ENCODE data around the gene NSUN2. TPM values are rescaled to one million over a fixed set of nuclear protein-coding genes. Genes with fewer than 3 reads are reported as not detected.
"Not testable (repeated sequence)": the region's sequence is repeated elsewhere in the genome, so short reads cannot be mapped to it uniquely, and the experiment has no call there.

Gene NSUN2
- total and polyA plus RNA-seq, 2 donors = 36.6 to 42.8 TPM

DNA sequence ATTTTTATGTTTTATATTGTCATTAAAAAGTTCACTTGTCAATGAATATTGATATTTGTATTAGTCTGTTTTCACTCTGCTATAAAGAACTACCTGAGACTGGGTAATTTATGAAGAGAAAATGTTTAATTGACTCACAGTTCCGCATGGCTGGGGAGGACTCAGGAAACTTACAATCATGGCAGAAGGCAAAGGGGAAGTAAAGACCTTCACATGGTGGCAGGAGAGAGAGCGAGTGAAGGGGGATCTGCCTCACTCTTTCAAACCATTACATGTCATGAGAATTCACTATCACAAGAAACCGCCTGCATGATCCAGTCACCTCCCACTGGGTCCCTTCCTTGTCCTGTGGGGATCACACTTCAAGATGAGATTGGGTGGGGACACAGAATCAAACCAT is 27.8 kb upstream of the NSUN2 start:
- H3K4me1 ChIP-seq (ENCODE audit: insufficient read depth) = no peaks in the 10 kb centered on the region
- no peak for DNase-seq (ENCODE audit: extremely low spot score)
- whole genome bisulfite sequencing = 98% methylated on average over 3 of the region's 3 CpGs
- no peak overlapping the region for H3K27ac ChIP-seq (ENCODE audit: low read depth)
- peaks cover 4% of the 10 kb centered on the region for H3K36me3 ChIP-seq (ENCODE audit: insufficient read depth)
- no peak overlapping the region for H3K4me3 ChIP-seq (ENCODE audit: low read depth, low read length)

DNA sequence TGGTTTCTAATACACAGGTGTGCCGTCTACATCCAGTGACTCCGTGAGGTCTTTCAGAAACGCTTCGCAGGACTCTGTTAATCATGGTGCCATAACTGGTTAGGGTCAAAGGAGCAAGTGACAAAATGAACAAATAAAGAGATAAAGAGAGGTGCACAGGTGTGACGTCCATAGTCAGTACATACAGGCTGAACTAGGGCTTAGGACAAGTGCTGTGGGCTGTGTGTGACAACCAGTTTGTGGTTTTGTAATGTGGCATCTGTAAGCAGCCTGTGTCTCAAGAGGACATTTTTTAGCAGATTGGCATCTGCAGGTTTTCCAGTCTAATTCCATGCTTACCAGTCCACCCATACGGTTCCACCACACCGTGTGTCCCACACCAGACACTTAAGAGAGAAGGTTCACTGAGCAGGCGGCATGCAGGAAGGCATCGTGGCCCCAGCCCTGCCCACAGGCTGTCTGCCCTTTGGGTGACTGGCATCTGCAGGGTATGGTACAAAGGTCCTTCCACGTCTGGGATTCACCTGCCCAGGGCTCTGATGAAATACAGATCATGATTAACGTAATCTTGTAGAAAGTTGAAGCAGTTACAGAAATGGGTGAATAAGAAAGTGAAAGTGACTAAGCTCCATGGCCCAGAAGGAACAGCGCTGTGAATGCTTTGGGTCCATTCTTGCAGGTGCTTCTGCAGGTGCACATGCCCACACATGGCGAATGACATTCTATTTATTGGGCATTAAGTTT is 27.3 kb upstream of the NSUN2 start:
- 94% methylated on average over 13 of the region's 13 CpGs for WGBS
- Histone ChIP-seq H3K36me3 (ENCODE audit: insufficient read depth) (peaks cover 4% of the 10 kb centered on the region), H3K4me1 (ENCODE audit: insufficient read depth) (no peaks in the 10 kb centered on the region), H3K27ac (ENCODE audit: low read depth) (no peak overlapping the region), H3K4me3 (ENCODE audit: low read depth, low read length) (no peak overlapping the region)
- no peak for DNase-seq (ENCODE audit: extremely low spot score)

DNA sequence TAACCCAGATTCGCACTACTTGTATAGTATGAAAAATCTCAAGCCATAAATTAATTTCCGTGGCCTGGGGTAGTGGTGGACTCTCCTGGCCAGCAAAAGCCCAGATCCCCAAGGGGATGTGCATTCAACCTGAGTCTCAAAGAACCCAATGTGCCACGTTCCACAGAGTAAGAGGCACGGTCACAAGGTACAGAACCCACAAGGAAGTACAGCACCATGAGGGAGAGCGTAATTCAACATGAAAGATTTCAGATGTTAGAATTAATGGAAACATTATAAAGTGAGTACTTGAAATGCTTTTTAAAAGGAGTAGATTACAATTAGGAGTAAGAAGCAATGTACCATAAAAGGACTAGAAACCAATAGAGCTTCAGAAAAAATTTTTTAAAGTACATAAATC is 23.8 kb upstream of the NSUN2 start:
- Histone ChIP-seq H3K4me1 (ENCODE audit: insufficient read depth) (no peaks in the 10 kb centered on the region), H3K27ac (ENCODE audit: low read depth) (no peak overlapping the region), H3K36me3 (ENCODE audit: insufficient read depth) (peaks cover 4% of the 10 kb centered on the region), H3K4me3 (ENCODE audit: low read depth, low read length) (no peak overlapping the region)
- WGBS = 97% methylated on average over 5 of the region's 5 CpGs
- no peak for DNase-seq (ENCODE audit: extremely low spot score)

DNA sequence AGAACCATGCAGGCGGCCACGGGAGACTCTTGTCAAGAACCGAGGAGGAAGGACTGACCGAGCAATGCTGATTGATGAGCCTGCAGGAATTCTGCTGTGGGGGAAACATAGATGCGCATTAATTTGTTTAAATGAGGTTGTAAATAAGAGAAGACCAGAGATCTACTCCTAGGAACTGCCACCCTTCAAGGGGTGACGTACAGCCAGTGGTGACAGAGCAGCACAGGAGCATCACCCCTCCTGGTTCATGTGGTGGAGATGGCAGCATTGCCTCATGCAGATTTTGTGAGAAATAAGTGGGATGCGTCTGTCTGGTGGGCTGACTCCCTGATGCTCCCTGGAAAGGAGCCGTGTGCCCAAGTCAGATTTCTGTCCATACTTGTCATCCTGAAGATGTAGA is 22.6 kb upstream of the NSUN2 start:
- 98% methylated on average over 8 of the region's 8 CpGs for WGBS
- Histone ChIP-seq H3K4me3 (ENCODE audit: low read depth, low read length) (no peak overlapping the region), H3K4me1 (ENCODE audit: insufficient read depth) (no peaks in the 10 kb centered on the region), H3K36me3 (ENCODE audit: insufficient read depth) (peaks cover 4% of the 10 kb centered on the region), H3K27ac (ENCODE audit: low read depth) (no peak overlapping the region)
- DNase-seq (ENCODE audit: extremely low spot score) = no peak

DNA sequence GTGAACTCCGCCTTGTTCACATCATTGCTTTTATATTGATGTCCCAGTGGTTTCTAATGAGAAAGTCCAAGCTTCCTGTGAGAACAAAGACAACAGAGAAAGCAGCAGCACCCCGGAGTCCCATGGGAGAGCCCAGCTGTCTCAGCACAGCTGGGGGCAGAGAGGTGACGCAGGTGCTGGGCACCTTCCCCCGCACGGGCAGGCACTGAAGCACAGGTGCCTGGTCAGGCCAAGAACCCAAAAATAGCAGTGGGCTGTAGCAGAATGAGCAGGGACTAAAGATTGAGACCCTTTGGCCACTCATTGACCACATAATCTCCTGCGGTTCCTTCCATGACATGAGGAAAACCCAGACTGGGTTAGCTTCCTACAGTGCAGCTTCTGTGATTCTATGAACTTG is 19.2 kb upstream of the NSUN2 start:
- no peak for DNase-seq (ENCODE audit: extremely low spot score)
- no peak overlapping the region for H3K4me3 ChIP-seq (ENCODE audit: low read depth, low read length)
- 93% methylated on average over 6 of the region's 6 CpGs for whole genome bisulfite sequencing
- no peak overlapping the region for H3K27ac ChIP-seq (ENCODE audit: low read depth)
- H3K4me1 ChIP-seq (ENCODE audit: insufficient read depth) = no peaks in the 10 kb centered on the region
- no peaks in the 10 kb centered on the region for H3K36me3 ChIP-seq (ENCODE audit: insufficient read depth)

DNA sequence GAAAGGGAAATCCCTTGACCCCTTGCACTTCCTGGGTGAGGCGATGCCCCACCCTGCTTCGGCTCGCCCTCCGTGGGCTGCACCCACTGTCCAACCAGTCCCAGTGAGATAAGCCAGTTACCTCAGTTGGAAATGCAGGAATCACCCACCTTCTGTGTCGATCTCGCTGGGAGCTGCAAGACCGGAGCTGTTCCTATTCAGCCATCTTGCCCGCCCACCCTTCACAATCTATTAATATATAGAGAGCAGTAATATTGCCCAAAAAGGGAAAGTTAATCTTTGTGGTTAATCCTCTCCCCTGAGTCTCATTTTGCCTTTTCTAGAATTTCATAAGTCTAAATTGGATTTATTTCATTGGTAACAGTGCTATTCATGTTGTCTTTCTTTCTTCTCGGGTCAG is 16.8 kb upstream of the NSUN2 start:
- Histone ChIP-seq H3K4me3 (ENCODE audit: low read depth, low read length) (no peak overlapping the region), H3K4me1 (ENCODE audit: insufficient read depth) (no peaks in the 10 kb centered on the region), H3K36me3 (ENCODE audit: insufficient read depth) (no peaks in the 10 kb centered on the region), H3K27ac (ENCODE audit: low read depth) (no peak overlapping the region)
- 96% methylated on average over 9 of the region's 9 CpGs for WGBS
- DNase-seq (ENCODE audit: extremely low spot score) = no peak

DNA sequence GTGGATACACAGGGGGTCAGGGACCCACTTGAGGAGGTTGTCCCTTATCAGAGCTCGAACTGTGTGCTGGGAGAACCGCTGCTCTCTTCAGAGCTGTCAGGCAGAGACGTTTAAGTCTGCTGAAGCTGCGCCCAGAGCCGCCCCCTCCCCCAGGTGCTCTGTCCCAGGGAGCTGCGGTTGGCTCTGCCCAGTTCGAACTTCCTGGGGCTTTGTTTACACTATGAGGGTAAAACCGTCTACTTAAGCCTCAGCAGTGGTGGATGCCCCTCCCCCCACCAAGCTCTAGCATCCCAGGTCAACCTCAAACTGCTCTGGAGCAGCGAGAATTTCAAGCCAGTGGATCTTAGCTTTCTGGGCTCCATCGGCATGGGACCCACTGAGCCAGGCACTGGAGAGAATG is 16.3 kb upstream of the NSUN2 start:
- Histone ChIP-seq H3K36me3 (ENCODE audit: insufficient read depth) (no peaks in the 10 kb centered on the region), H3K4me1 (ENCODE audit: insufficient read depth) (no peaks in the 10 kb centered on the region), H3K4me3 (ENCODE audit: low read depth, low read length) (no peak overlapping the region), H3K27ac (ENCODE audit: low read depth) (no peak overlapping the region)
- WGBS = 57% methylated on average over 10 of the region's 10 CpGs
- DNase-seq (ENCODE audit: extremely low spot score) = no peak

DNA sequence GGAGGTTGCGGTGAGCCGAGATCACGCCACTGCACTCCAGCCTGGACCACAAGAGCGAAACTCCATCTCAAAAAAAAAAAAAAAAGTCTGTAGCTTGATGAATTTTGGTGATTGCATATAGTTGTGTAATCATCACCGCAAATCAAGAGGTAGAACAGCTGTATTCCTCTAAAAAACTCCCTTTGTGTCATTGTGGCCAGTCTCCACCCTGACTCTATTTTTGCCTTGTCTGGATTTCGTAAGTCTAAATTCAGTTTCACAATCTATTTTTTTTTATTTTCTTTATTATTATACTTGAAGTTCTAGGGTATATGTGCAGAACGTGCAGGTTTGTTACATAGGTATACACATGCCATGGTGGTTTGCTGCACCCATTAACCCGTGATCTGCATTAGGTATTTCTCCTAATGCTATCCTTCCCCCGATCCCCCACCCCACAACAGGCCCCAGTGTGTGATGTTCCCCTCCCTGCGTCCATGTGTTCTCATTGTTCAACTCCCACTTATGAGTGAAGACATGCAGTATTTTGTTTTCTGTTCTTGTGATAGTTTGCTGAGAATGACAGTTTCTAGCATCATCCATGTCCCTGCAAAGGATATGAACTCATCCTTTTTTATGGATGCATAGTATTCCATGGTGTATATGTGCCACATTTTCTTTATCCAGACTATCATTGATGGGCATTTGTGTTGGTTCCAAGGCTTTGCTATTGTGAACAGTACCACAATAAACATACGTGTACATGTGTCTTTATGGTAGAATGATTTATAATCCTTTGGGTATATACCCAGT is 12.9 kb upstream of the NSUN2 start:
- H3K36me3 ChIP-seq (ENCODE audit: insufficient read depth); H3K4me3 ChIP-seq (ENCODE audit: low read depth, low read length); DNase-seq (ENCODE audit: extremely low spot score); H3K27ac ChIP-seq (ENCODE audit: low read depth); H3K4me1 ChIP-seq (ENCODE audit: insufficient read depth): not testable (repeated sequence)
- 94% methylated on average over 11 of the region's 11 CpGs for WGBS

DNA sequence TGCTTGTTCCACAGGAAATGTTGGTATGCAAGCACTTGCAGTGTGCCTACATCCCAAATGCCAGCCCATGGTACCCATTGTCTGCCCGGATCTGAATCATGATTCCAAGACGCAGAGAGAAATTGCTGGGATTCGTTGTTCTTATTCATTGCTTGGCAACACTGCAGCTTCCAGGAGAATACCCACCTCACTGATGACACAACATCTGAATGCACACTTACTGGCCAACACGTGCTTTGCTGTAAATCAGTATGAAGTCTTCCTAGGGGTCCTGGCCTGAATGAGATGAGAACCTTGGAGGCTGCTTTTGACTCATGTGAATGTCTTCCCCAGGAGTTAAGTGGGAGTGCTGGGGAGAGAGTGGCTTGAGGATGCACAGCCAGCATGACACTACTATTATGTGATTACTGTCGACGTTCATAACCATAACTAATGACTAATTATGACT is 12.0 kb upstream of the NSUN2 start:
- DNase-seq (ENCODE audit: extremely low spot score) = no peak
- no peaks in the 10 kb centered on the region for H3K36me3 ChIP-seq (ENCODE audit: insufficient read depth)
- 94% methylated on average over 6 of the region's 6 CpGs for WGBS
- H3K4me3 ChIP-seq (ENCODE audit: low read depth, low read length) = no peak overlapping the region
- no peak overlapping the region for H3K27ac ChIP-seq (ENCODE audit: low read depth)
- no peaks in the 10 kb centered on the region for H3K4me1 ChIP-seq (ENCODE audit: insufficient read depth)

DNA sequence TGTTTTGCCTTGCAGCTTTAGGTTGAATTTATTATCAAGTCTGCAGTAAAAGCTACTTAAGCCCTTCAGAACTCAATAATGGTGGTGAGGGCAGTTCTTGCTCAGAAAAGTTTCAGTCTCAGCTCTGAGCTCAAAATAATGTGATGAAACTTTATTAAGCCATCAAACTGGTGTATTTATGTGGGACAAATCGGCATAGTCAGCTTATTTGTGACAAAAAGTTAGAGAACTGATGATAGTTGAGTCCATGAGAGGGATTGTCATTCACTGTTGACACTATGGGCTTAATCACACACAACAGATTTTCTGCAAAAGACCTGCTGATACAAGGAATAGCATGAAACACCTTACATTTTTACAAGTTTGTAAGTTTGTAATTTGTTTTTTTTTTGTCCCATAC is 9.8 kb upstream of the NSUN2 start:
- no peak for DNase-seq (ENCODE audit: extremely low spot score)
- WGBS = 89% methylated on average over 1 of the region's 1 CpG
- H3K36me3 ChIP-seq (ENCODE audit: insufficient read depth) = no peaks in the 10 kb centered on the region

DNA sequence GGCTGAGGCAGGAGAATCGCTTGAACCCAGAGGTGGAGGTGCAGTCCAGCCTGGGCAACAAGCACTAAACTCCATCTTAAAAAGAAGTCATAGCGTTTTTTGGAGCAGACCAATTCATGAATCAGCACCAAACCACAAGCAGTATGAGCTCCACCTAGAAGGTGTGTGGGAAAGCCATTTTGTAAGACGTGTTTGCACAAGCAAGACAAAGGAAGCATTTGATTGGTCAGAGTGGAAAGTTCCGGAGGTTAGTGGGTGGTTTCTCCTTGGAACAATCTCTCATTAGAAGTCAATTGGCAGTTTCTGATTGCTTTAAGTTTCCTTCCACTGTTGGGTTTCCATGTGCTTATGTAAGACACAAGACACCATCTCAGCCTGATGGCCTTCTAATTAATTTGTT is 5.4 kb upstream of the NSUN2 start:
- DNase-seq (ENCODE audit: extremely low spot score) = no peak
- no peaks in the 10 kb centered on the region for H3K4me1 ChIP-seq (ENCODE audit: insufficient read depth)
- no peak overlapping the region for H3K27ac ChIP-seq (ENCODE audit: low read depth)
- WGBS = 91% methylated on average over 4 of the region's 4 CpGs
- H3K4me3 ChIP-seq (ENCODE audit: low read depth, low read length) = no peak overlapping the region
- no peaks in the 10 kb centered on the region for H3K36me3 ChIP-seq (ENCODE audit: insufficient read depth)

More for the DNA sequence above, 9.8 kb upstream of the NSUN2 start:
- Histone ChIP-seq H3K4me3 (ENCODE audit: low read depth, low read length) (no peak overlapping the region), H3K27ac (ENCODE audit: low read depth) (no peak overlapping the region), H3K4me1 (ENCODE audit: insufficient read depth) (no peaks in the 10 kb centered on the region)

DNA sequence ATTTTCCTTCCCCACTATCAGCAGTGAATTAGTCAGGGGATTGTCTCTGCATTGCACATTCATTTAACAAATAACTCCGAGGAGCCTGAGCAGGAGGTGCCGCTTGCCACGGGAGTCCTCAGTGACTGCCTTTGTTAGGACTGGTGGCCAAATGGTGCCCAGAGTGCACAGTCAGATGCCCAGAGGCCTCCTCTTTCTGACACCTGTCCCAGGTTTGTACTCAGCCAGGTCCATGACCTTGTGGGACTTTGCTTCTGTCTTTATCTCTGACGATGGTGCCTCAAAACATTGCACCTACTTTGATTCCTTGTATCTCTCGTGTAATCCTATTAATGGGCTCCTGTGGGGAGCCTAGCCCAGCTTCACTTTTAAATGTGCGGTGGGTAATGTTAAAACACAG is 4.7 kb upstream of the NSUN2 start:
- no peaks in the 10 kb centered on the region for H3K36me3 ChIP-seq (ENCODE audit: insufficient read depth)
- no peaks in the 10 kb centered on the region for H3K4me1 ChIP-seq (ENCODE audit: insufficient read depth)
- no peak overlapping the region for H3K27ac ChIP-seq (ENCODE audit: low read depth)
- WGBS = 91% methylated on average over 6 of the region's 6 CpGs
- no peak for DNase-seq (ENCODE audit: extremely low spot score)
- no peak overlapping the region for H3K4me3 ChIP-seq (ENCODE audit: low read depth, low read length)

DNA sequence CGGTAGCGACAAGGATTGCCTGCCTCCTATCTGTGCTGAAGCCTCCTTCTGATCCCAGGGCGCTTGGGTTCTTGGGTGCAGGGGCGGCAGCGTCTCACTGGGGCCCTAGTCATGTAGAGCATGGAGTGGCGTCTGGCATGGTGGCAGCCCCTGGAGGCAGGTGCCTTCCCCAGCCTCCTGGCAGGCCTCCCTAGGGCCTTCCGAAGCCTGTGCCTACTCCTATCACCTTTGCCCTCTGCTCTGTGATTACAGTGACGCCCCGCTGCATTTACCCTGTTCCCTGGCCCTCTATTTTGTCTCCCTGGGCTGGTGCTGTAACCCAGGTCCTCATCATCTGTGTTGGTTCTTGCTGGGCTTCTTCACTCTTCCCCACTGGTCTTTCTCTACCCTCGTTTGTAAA is 4.2 kb upstream of the NSUN2 start:
- no peaks in the 10 kb centered on the region for H3K36me3 ChIP-seq (ENCODE audit: insufficient read depth)
- no peak for DNase-seq (ENCODE audit: extremely low spot score)
- 90% methylated on average over 10 of the region's 10 CpGs for WGBS
- no peak overlapping the region for H3K4me3 ChIP-seq (ENCODE audit: low read depth, low read length)
- peaks cover under 1% of the 10 kb centered on the region for H3K4me1 ChIP-seq (ENCODE audit: insufficient read depth)
- H3K27ac ChIP-seq (ENCODE audit: low read depth) = no peak overlapping the region

DNA sequence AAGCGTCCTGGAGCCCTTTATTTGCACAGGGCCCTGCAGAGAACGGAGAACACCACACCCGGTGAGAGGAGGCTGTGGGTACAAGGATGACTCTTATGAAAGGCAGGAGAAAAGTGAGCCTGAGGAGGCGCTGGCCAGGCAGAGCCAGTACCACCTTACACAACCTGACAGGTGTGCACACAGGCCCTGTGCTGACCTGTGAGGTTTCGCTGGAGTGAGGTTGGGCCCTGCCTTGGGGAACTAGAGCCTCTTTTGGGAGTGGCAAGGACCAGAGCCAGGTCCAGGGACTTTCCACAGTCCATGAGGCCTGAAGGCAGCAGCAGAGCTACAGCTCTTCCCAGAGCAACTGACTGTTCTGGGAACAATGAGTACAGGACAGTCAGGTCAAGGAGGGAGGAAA is 3.4 kb upstream of the NSUN2 start:
- no peaks in the 10 kb centered on the region for H3K36me3 ChIP-seq (ENCODE audit: insufficient read depth)
- WGBS = 88% methylated on average over 5 of the region's 5 CpGs
- no peak overlapping the region for H3K27ac ChIP-seq (ENCODE audit: low read depth)
- DNase-seq (ENCODE audit: extremely low spot score) = no peak
- H3K4me1 ChIP-seq (ENCODE audit: insufficient read depth) = peaks cover 3% of the 10 kb centered on the region
- no peak overlapping the region for H3K4me3 ChIP-seq (ENCODE audit: low read depth, low read length)

Data from urinary bladder (tissue), 4 donors.